ENCODE results near the gene MLLT10. TPM values are rescaled to one million over a fixed set of nuclear protein-coding genes. Genes with fewer than 3 reads are reported as not detected.

The MLLT10 gene
- total RNA-seq, 1 experiment from 2014 or later = 72.3 TPM

DNA sequence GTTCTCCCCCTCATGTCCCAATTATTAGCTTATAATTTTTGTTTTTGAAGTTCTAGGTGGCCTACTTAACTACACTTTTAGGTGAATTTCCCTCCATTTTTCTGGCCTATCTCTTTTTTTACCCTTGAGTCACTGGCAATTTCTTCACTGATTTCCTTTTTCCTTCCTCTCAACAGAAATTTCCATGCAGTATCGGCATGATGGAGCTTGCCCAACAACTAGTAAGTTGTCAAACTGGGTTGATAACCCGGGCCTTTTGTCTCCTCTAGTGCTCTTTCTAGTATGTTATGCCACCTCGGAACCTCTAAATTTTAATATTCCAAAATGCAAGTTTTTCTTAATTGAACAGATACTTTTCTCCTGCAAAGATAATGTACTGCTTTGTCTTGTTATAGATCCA lies 147.1 kb downstream of the MLLT10 start:
- H3K27ac ChIP-seq (ENCODE audit: insufficient read length, low read depth, low read length) = no peak overlapping the region
- WGBS (ENCODE audit: extremely low coverage, insufficient read length, low lambda C conversion rate) = no CpG with 5 or more reads among the region's 3 CpGs
- H3K56ac ChIP-seq (ENCODE audit: insufficient read length, low read depth, low read length) = no peak overlapping the region
- no peak overlapping the region for H4K5ac ChIP-seq (ENCODE audit: insufficient read length, low read depth, low read length)
- H2BK120ac ChIP-seq (ENCODE audit: low read depth, low read length, poor library complexity, severe bottlenecking) = no peak overlapping the region
- H3K4me1 ChIP-seq (ENCODE audit: insufficient read depth, low read length) = no peaks in the 10 kb centered on the region
- no peaks in the 10 kb centered on the region; a peak in 1 of 4 replicates for H3K4me1 Mint-ChIP-seq
- H3K36me3 Mint-ChIP-seq (ENCODE audit: insufficient read depth in 1 of 3, low read depth in 3 of 3) = peaks cover 3 to 26% (median 20%) of the 10 kb centered on the region in 3 experiments; a peak in 5 of 7 replicates
- H3K27me3 ChIP-seq (ENCODE audit: insufficient read depth, low read length) = no peaks in the 10 kb centered on the region
- no peak overlapping the region for H2BK12ac ChIP-seq (ENCODE audit: insufficient read length, low read depth, low read length)
- peaks cover 2% of the 10 kb centered on the region for H3K79me1 ChIP-seq (ENCODE audit: insufficient read depth, low read depth, low read length, poor library complexity, severe bottlenecking)
- no peak overlapping the region for H4K91ac ChIP-seq (ENCODE audit: insufficient read length, low read depth, low read length)
- no peak overlapping the region for H2AFZ ChIP-seq (ENCODE audit: low read length)
- H3K9me3 ChIP-seq (ENCODE audit: control insufficient read depth, low read depth, low read length) = no peaks in the 10 kb centered on the region
- no peak overlapping the region for H3K14ac ChIP-seq (ENCODE audit: insufficient read depth, low read length)
- H3K9ac ChIP-seq (ENCODE audit: extremely low read depth, insufficient read length, low read length) = no peak overlapping the region
- no peaks in the 10 kb centered on the region; the same call in 1 of the 2 replicates for H3K79me2 ChIP-seq (ENCODE audit: insufficient read depth, low read length)
- no peak overlapping the region for H3K18ac ChIP-seq (ENCODE audit: insufficient read length, low read depth, low read length)
- no peak overlapping the region for H2AK5ac ChIP-seq (ENCODE audit: insufficient read length, low read length)
- no peak for DNase-seq
- no peak overlapping the region for H3T11ph ChIP-seq (ENCODE audit: low read length)
- H3K27me3 Mint-ChIP-seq (ENCODE audit: low read depth) = no peaks in the 10 kb centered on the region
- no peak overlapping the region for H4K8ac ChIP-seq (replicated peaks; ENCODE audit: insufficient read length, low read depth, low read length)
- H3K4me2 ChIP-seq (ENCODE audit: insufficient read depth, insufficient read length, low read length) = no peak overlapping the region
- H3K23me2 ChIP-seq (ENCODE audit: insufficient read length, low read depth, low read length, poor library complexity, severe bottlenecking) = no peaks in the 10 kb centered on the region
- no peak overlapping the region for H3K23ac ChIP-seq (ENCODE audit: insufficient read length, low read depth, low read length)
- no peaks in the 10 kb centered on the region for H4K20me1 ChIP-seq (ENCODE audit: control insufficient read depth, insufficient read depth, insufficient read length)
- no peak overlapping the region for H2BK5ac ChIP-seq (ENCODE audit: insufficient read length, low read length)
- H2BK20ac ChIP-seq (ENCODE audit: low read depth, low read length, poor library complexity, severe bottlenecking) = no peak overlapping the region
- H3K9me3 Mint-ChIP-seq = no peaks in the 10 kb centered on the region
- TF ChIP-seq, protein P1, sequence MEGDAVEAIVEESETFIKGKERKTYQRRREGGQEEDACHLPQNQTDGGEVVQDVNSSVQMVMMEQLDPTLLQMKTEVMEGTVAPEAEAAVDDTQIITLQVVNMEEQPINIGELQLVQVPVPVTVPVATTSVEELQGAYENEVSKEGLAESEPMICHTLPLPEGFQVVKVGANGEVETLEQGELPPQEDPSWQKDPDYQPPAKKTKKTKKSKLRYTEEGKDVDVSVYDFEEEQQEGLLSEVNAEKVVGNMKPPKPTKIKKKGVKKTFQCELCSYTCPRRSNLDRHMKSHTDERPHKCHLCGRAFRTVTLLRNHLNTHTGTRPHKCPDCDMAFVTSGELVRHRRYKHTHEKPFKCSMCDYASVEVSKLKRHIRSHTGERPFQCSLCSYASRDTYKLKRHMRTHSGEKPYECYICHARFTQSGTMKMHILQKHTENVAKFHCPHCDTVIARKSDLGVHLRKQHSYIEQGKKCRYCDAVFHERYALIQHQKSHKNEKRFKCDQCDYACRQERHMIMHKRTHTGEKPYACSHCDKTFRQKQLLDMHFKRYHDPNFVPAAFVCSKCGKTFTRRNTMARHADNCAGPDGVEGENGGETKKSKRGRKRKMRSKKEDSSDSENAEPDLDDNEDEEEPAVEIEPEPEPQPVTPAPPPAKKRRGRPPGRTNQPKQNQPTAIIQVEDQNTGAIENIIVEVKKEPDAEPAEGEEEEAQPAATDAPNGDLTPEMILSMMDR (conservative IDR thresholded peaks at IDR 0.05) = no peak
- H3K27ac Mint-ChIP-seq = peak overlapping the region in 2 of 3 experiments; percentile 19 to 22; a peak in 4 of 7 replicates
- H3K4me3 Mint-ChIP-seq = no peak overlapping the region
- H3K4ac ChIP-seq (ENCODE audit: low read depth, low read length) = no peak overlapping the region
- H2BK15ac ChIP-seq (ENCODE audit: low read depth, low read length) = no peak overlapping the region
